OCI-LY7 (cell line): ENCODE measurements around the gene EPN1. TPM values are rescaled to one million over a fixed set of nuclear protein-coding genes. Genes with fewer than 3 reads are reported as not detected.

Experiments used
- BruUV-seq: library from RNA; stranded (reverse); fragments of 400-500 nt; replicated peaks from 2 replicates; lab custom pipeline; 2021; lab: Mats Ljungman, UMichigan
- CTCF ChIA-PET: fragments of 300-600 bp; sonication (Branson Sonifier 250); formaldehyde crosslinking; loops from one replicate; lab custom pipeline; 2022; ENCODE audit warnings: antibody characterized with exemption; ENCODE audit not compliant: unreplicated experiment; lab: Charles Lee
- POLR2A ChIA-PET: fragments of 300-600 bp; sonication (Branson Sonifier 250); formaldehyde crosslinking; loops from one replicate; lab custom pipeline; 2022; ENCODE audit warnings: antibody characterized with exemption; lab: Charles Lee
- DNase-seq: peaks from one replicate; pipeline ENCODE4 v3.0.0-alpha.2; 2015; ENCODE audit warnings: low spot score
- H2AFZ ChIP-seq: fragments of 200-600 bp; sonication (generic), shearing (Covaris generic); 2 replicates; pipeline ENCODE4 v1.6.1; 2014; ENCODE audit warnings: mild to moderate bottlenecking, antibody characterized with exemption, low read length, moderate library complexity
- H3K27ac ChIP-seq: fragments of 200-600 bp; sonication (generic); 2 replicates; pipeline ENCODE4 v1.5.1; 2014; ENCODE audit warnings: mixed run types, low read depth, mild to moderate bottlenecking, moderate library complexity, low read length, inconsistent platforms; ENCODE audit not compliant: poor library complexity, severe bottlenecking
- H3K36me3 ChIP-seq: fragments of 200-600 bp; sonication (generic); 2 replicates; pipeline ENCODE4 v1.6.1; 2014; ENCODE audit warnings: mild to moderate bottlenecking, antibody characterized with exemption, low read length, moderate library complexity, mixed read lengths; ENCODE audit not compliant: insufficient read depth
- H3K4me1 ChIP-seq: fragments of 200-600 bp; sonication (generic); 2 replicates; pipeline ENCODE4 v1.5.1; 2014; ENCODE audit warnings: mild to moderate bottlenecking, low read length; ENCODE audit not compliant: insufficient read depth, poor library complexity, severe bottlenecking
- H3K4me2 ChIP-seq: fragments of 200-600 bp; sonication (generic); 2 replicates; pipeline ENCODE4 v1.6.1; 2014; ENCODE audit warnings: mild to moderate bottlenecking, low read length
- H3K4me3 ChIP-seq: fragments of 200-600 bp; sonication (generic); 2 replicates; pipeline ENCODE4 v1.5.1; 2014; ENCODE audit warnings: mild to moderate bottlenecking, low read depth, low read length; ENCODE audit not compliant: poor library complexity, severe bottlenecking
- H3K79me2 ChIP-seq: fragments of 200-600 bp; sonication (generic); 2 replicates; pipeline ENCODE4 v1.6.1; 2016; ENCODE audit warnings: low read depth, mild to moderate bottlenecking, low read length, moderate library complexity, mixed read lengths; ENCODE audit not compliant: insufficient read depth
- H3K9me2 ChIP-seq: fragments of 200-600 bp; sonication (generic); 2 replicates; pipeline ENCODE4 v1.6.1; 2016; ENCODE audit warnings: mild to moderate bottlenecking, low read length, mixed read lengths; ENCODE audit not compliant: insufficient read depth
- H3K9me3 ChIP-seq: fragments of 200-600 bp; sonication (generic); 2 replicates; pipeline ENCODE4 v1.6.1; 2014; ENCODE audit warnings: mild to moderate bottlenecking, mixed run types, low read length, mixed read lengths
- H4K20me1 ChIP-seq: fragments of 200-600 bp; sonication (generic); 2 replicates; pipeline ENCODE4 v1.6.1; 2014; ENCODE audit warnings: mild to moderate bottlenecking, antibody characterized with exemption, low read length, moderate library complexity, mixed read lengths; ENCODE audit not compliant: insufficient read depth
- EZH2phosphoT487 ChIP-seq: fragments of 200-600 bp; sonication (generic); IDR thresholded peaks from 2 replicates; pipeline ENCODE4 v1.6.1; 2018; ENCODE audit warnings: low read depth, borderline replicate concordance, mild to moderate bottlenecking, mixed run types, antibody characterized with exemption, low read length, moderate library complexity, mixed read lengths
- intact Hi-C: fragments of 100-400 bp; cut with micrococcal nuclease; formaldehyde crosslinking; loops from one replicate; pipeline ENCODE4 v1.10.0; 2022; ENCODE audit not compliant: unreplicated experiment
- total RNA-seq, 2 experiments: library from RNA; depleted of rRNA in 1 of 2; stranded (reverse); fragments of >200 nt in 1 of 2; shearing (Covaris generic) in 1 of 2; gene quantifications; 2 replicates each; pipeline ENCODE4 v1.2.3, GENCODE V29; 2014 to 2022
- TF ChIP-seq, protein P1 (sequence below): fragments of 200-600 bp; sonication (generic); conservative IDR thresholded peaks from 2 replicates; pipeline ENCODE4 v1.5.1; 2014; ENCODE audit warnings: mild to moderate bottlenecking, antibody characterized with exemption, low read length, moderate library complexity, mixed read lengths

The EPN1 gene
- total RNA-seq, 2 experiments from 2014 or later, result 40.5 to 120 TPM

DNA sequence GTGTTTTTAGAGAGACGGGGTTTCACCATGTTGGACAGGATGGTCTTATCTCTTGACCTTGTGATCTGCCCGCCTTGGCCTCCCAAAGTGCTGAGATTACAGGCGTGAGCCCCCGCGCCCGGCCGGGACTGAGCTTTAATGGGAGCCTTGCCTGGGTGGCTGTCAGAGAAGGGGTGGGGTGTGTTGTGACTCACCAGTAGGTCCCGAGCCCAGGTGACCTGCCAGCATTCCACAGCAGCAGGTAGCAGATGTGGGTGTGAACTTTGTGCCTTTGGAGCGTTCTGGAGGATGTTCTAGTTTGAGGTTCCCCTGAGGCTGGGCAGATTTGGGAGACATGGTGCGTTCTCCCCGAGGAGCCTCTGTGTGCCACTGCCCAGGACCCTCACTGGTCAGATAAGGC, 7.1 kb upstream of the EPN1 start:
- CTCF ChIA-PET, result no interaction called here
- Histone ChIP-seq H3K4me2 (no peak overlapping the region), H3K79me2 (peaks cover 28% of the 10 kb centered on the region; the same call in 1 of the 2 replicates), H3K27ac (no peak overlapping the region), H3K4me3 (no peak overlapping the region), H3K4me1 (peaks cover 5% of the 10 kb centered on the region), H4K20me1 (peaks cover under 1% of the 10 kb centered on the region; the same call in 1 of the 2 replicates), H3K9me3 (no peaks in the 10 kb centered on the region), H2AFZ (no peak overlapping the region), H3K9me2 (no peaks in the 10 kb centered on the region), H3K36me3 (peaks cover 97% of the 10 kb centered on the region)
- intact Hi-C loops, result no loop called here
- TF ChIP-seq, protein P1, sequence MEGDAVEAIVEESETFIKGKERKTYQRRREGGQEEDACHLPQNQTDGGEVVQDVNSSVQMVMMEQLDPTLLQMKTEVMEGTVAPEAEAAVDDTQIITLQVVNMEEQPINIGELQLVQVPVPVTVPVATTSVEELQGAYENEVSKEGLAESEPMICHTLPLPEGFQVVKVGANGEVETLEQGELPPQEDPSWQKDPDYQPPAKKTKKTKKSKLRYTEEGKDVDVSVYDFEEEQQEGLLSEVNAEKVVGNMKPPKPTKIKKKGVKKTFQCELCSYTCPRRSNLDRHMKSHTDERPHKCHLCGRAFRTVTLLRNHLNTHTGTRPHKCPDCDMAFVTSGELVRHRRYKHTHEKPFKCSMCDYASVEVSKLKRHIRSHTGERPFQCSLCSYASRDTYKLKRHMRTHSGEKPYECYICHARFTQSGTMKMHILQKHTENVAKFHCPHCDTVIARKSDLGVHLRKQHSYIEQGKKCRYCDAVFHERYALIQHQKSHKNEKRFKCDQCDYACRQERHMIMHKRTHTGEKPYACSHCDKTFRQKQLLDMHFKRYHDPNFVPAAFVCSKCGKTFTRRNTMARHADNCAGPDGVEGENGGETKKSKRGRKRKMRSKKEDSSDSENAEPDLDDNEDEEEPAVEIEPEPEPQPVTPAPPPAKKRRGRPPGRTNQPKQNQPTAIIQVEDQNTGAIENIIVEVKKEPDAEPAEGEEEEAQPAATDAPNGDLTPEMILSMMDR, result no peak
- no peak for TF ChIP-seq EZH2phosphoT487
- POLR2A ChIA-PET, result no interaction called here
- BruUV-seq, result no TSS peak
- no peak for DNase-seq

GRCh38 chr19:55668603-55669348, 6.2 kb upstream of the EPN1 start:
- H3K4me3 ChIP-seq, result no peak overlapping the region
- ChIA-PET POLR2A (no interaction called here), CTCF (interaction anchor here (0.6 kb wide), 1 partner anchor 602 kb away, joined by 5 read pairs; no protein-coding TSS in a partner anchor)
- TF ChIP-seq, protein P1, result no peak
- no peak for TF ChIP-seq EZH2phosphoT487
- peaks cover 32% of the 10 kb centered on the region; the same call in 1 of the 2 replicates for H3K79me2 ChIP-seq
- peaks cover 11% of the 10 kb centered on the region for H3K4me1 ChIP-seq
- no peaks in the 10 kb centered on the region; the same call in 1 of the 2 replicates for H4K20me1 ChIP-seq
- H3K36me3 ChIP-seq, result peaks cover 97% of the 10 kb centered on the region
- H3K4me2 ChIP-seq, result no peak overlapping the region
- H3K9me2 ChIP-seq, result no peaks in the 10 kb centered on the region
- H3K9me3 ChIP-seq, result no peaks in the 10 kb centered on the region
- intact Hi-C loops, result no loop called here
- no peak overlapping the region for H2AFZ ChIP-seq
- H3K27ac ChIP-seq, result no peak overlapping the region
- BruUV-seq, result no TSS peak
- no peak for DNase-seq
